ENCODE results near the gene UTS2B. TPM values are rescaled to one million over a fixed set of nuclear protein-coding genes. Genes with fewer than 3 reads are reported as not detected.

UTS2B gene
- total RNA-seq, 1 experiment from 2014 or later, result 0.26 TPM

- no peak for DNase-seq (ENCODE audit: low read depth, low spot score)
- POLR2A ChIA-PET, result no interaction called here
- TF ChIP-seq POLR2AphosphoS5 (IDR thresholded peaks at IDR 0.05; ENCODE audit: low read depth, low read length) (no peak), CTCF (IDR thresholded peaks at IDR 0.05) (no peak), REST (IDR thresholded peaks at IDR 0.05; ENCODE audit: insufficient read depth in 1 of 2, low read depth in 2 of 2, low read length in 1 of 2) (no peak), SIN3A (IDR thresholded peaks at IDR 0.05; ENCODE audit: borderline replicate concordance, insufficient read depth, low read depth, low read length) (no peak), TCF7L2 (IDR thresholded peaks at IDR 0.05; ENCODE audit: low read depth, low read length) (no peak)
- Histone ChIP-seq H3K4me1 (ENCODE audit: control insufficient read depth, insufficient read depth, low read length) (no peaks in the 10 kb centered on the region), H3K4me3 (ENCODE audit: low read depth in 2 of 2, low read length in 2 of 2) (no peak overlapping the region), H3K36me3 (ENCODE audit: control insufficient read depth, insufficient read depth, low read length) (no peaks in the 10 kb centered on the region), H3K27ac (ENCODE audit: low read length) (no peak overlapping the region), H3K9me3 (ENCODE audit: control insufficient read depth, insufficient read depth, low read depth, low read length) (no peaks in the 10 kb centered on the region), H3K27me3 (ENCODE audit: control insufficient read depth, insufficient read depth, low read length) (no peaks in the 10 kb centered on the region)
- in situ Hi-C loops (cut with HindIII; ENCODE audit: low pct_unique_long_range_greater_than_20kb, low sequenced_read_pairs) (no loop called here), intact Hi-C loops (cut with micrococcal nuclease; ENCODE audit: unreplicated experiment) (no loop called here)
- no TSS peak for BruUV-seq (replicated peaks)
- CTCF ChIA-PET, result no interaction called here
- no peak for ATAC-seq
These were observed 28.4 kb downstream of the UTS2B start for GRCh38 chr3:191301782-191302411.

- ATAC-seq (no peak), DNase-seq (ENCODE audit: low read depth, low spot score) (no peak)
- Histone ChIP-seq H3K4me3 (ENCODE audit: low read depth in 2 of 2, low read length in 2 of 2) (no peak overlapping the region), H3K27ac (ENCODE audit: low read length) (no peak overlapping the region), H3K36me3 (ENCODE audit: control insufficient read depth, insufficient read depth, low read length) (no peaks in the 10 kb centered on the region), H3K27me3 (ENCODE audit: control insufficient read depth, insufficient read depth, low read length) (no peaks in the 10 kb centered on the region), H3K4me1 (ENCODE audit: control insufficient read depth, insufficient read depth, low read length) (no peaks in the 10 kb centered on the region), H3K9me3 (ENCODE audit: control insufficient read depth, insufficient read depth, low read depth, low read length) (no peaks in the 10 kb centered on the region)
- intact Hi-C loops (cut with micrococcal nuclease; ENCODE audit: unreplicated experiment), result no loop called here
- CTCF ChIA-PET, result no interaction called here
- POLR2A ChIA-PET, result no interaction called here
- in situ Hi-C loops (cut with HindIII; ENCODE audit: low pct_unique_long_range_greater_than_20kb, low sequenced_read_pairs), result no loop called here
- BruUV-seq (replicated peaks), result no TSS peak
- TF ChIP-seq TCF7L2 (IDR thresholded peaks at IDR 0.05; ENCODE audit: low read depth, low read length), result no peak
- TF ChIP-seq SIN3A (IDR thresholded peaks at IDR 0.05; ENCODE audit: borderline replicate concordance, insufficient read depth, low read depth, low read length), result no peak
These were observed 29.3 kb downstream of the UTS2B start for GRCh38 chr3:191301017-191301416.

GRCh38 chr3:191300422-191300821 is 29.9 kb downstream of the UTS2B start:
- intact Hi-C loops (cut with micrococcal nuclease; ENCODE audit: unreplicated experiment) (no loop called here), in situ Hi-C loops (cut with HindIII; ENCODE audit: low pct_unique_long_range_greater_than_20kb, low sequenced_read_pairs) (no loop called here)
- Histone ChIP-seq H3K27me3 (ENCODE audit: control insufficient read depth, insufficient read depth, low read length) (no peaks in the 10 kb centered on the region), H3K4me1 (ENCODE audit: control insufficient read depth, insufficient read depth, low read length) (no peaks in the 10 kb centered on the region), H3K4me3 (ENCODE audit: low read depth in 2 of 2, low read length in 2 of 2) (no peak overlapping the region), H3K36me3 (ENCODE audit: control insufficient read depth, insufficient read depth, low read length) (no peaks in the 10 kb centered on the region), H3K27ac (ENCODE audit: low read length) (no peak overlapping the region), H3K9me3 (ENCODE audit: control insufficient read depth, insufficient read depth, low read depth, low read length) (no peaks in the 10 kb centered on the region)
- no peak for DNase-seq (ENCODE audit: low read depth, low spot score)
- ChIA-PET POLR2A (no interaction called here), CTCF (no interaction called here)
- TF ChIP-seq TCF7L2 (IDR thresholded peaks at IDR 0.05; ENCODE audit: low read depth, low read length) (no peak), REST (IDR thresholded peaks at IDR 0.05; ENCODE audit: insufficient read depth in 1 of 2, low read depth in 2 of 2, low read length in 1 of 2) (no peak), SIN3A (IDR thresholded peaks at IDR 0.05; ENCODE audit: borderline replicate concordance, insufficient read depth, low read depth, low read length) (no peak), CTCF (IDR thresholded peaks at IDR 0.05) (no peak), POLR2AphosphoS5 (IDR thresholded peaks at IDR 0.05; ENCODE audit: low read depth, low read length) (no peak)
- BruUV-seq (replicated peaks), result no TSS peak
- no peak for ATAC-seq
